Calu3 (cell line): ENCODE measurements around the gene ADNP. TPM values are rescaled to one million over a fixed set of nuclear protein-coding genes. Genes with fewer than 3 reads are reported as not detected.
"Not testable (repeated sequence)": the region's sequence is repeated elsewhere in the genome, so short reads cannot be mapped to it uniquely, and the experiment has no call there.

Experiments used
- BruUV-seq: library from RNA; stranded (reverse); fragments of 400-500 nt; replicated peaks from 2 replicates; lab custom pipeline; 2021; lab: Mats Ljungman, UMichigan
- CTCF ChIA-PET: fragments of 300-600 bp; sonication (Branson Sonifier 250); formaldehyde crosslinking; loops from one replicate; lab custom pipeline; 2022; ENCODE audit warnings: antibody characterized with exemption; lab: Charles Lee
- DNase-seq: peaks from one replicate; pipeline ENCODE4 v3.0.0; 2022
- H3K27ac Mint-ChIP-seq: one replicate; pipeline ENCODE4 v1.8.0; 2022; ENCODE audit warnings: mixed read lengths; ENCODE audit not compliant: unreplicated experiment
- H3K27me3 Mint-ChIP-seq: one replicate; pipeline ENCODE4 v1.8.0; 2022; ENCODE audit warnings: mixed read lengths; ENCODE audit not compliant: unreplicated experiment
- H3K36me3 Mint-ChIP-seq: one replicate; pipeline ENCODE4 v1.8.0; 2022; ENCODE audit warnings: mild to moderate bottlenecking, moderate library complexity, mixed read lengths; ENCODE audit not compliant: insufficient read depth, unreplicated experiment
- H3K4me1 Mint-ChIP-seq: one replicate; pipeline ENCODE4 v1.8.0; 2022; ENCODE audit warnings: mild to moderate bottlenecking, low read depth, mixed read lengths; ENCODE audit not compliant: unreplicated experiment
- H3K4me3 Mint-ChIP-seq: one replicate; pipeline ENCODE4 v1.8.0; 2022; ENCODE audit warnings: mild to moderate bottlenecking, low read depth, moderate library complexity, mixed read lengths; ENCODE audit not compliant: unreplicated experiment
- H3K9me3 Mint-ChIP-seq: one replicate; pipeline ENCODE4 v1.8.0; 2022; ENCODE audit warnings: low read depth, mixed read lengths; ENCODE audit not compliant: unreplicated experiment
- CTCF ChIP-seq: fragments of 200-600 bp; IDR thresholded peaks from one replicate; pipeline ENCODE4 v1.8.0; 2022; ENCODE audit warnings: antibody characterized with exemption; ENCODE audit not compliant: unreplicated experiment
- intact Hi-C: fragments of 100-400 bp; cut with micrococcal nuclease; formaldehyde crosslinking; loops from one replicate; pipeline ENCODE4 v1.10.0; 2022; ENCODE audit not compliant: unreplicated experiment
- total RNA-seq: library from RNA; stranded (reverse); gene quantifications from 2 replicates; pipeline ENCODE4 v1.2.3, GENCODE V29; 2022

ADNP gene
- total RNA-seq, 1 experiment from 2014 or later = 103 TPM

GRCh38 chr20:50885781-50886180 lies 45.5 kb downstream of the ADNP start:
- no TSS peak for BruUV-seq
- peaks cover 22% of the 10 kb centered on the region for H3K36me3 Mint-ChIP-seq
- H3K27ac Mint-ChIP-seq = no peak overlapping the region
- H3K27me3 Mint-ChIP-seq = no peaks in the 10 kb centered on the region
- H3K4me1 Mint-ChIP-seq = peaks cover 8% of the 10 kb centered on the region
- intact Hi-C loops = no loop called here
- CTCF ChIA-PET = interaction anchor here (0.9 kb wide), 1 partner anchor 10 kb away, joined by 3 read pairs; no protein-coding TSS in a partner anchor
- H3K9me3 Mint-ChIP-seq = no peaks in the 10 kb centered on the region
- no peak overlapping the region for H3K4me3 Mint-ChIP-seq
- no peak for DNase-seq
- no peak for TF ChIP-seq CTCF

- CTCF ChIA-PET = no interaction called here
- intact Hi-C loops = no loop called here
- H3K27ac Mint-ChIP-seq = no peak overlapping the region
Observed at GRCh38 chr20:50885068-50885467, 46.2 kb downstream of the ADNP start.

GRCh38 chr20:50883856-50884255 lies 47.4 kb downstream of the ADNP start:
- BruUV-seq = no TSS peak
- no peak for TF ChIP-seq CTCF
- no peak for DNase-seq
- peaks cover 19% of the 10 kb centered on the region for H3K36me3 Mint-ChIP-seq
- intact Hi-C loops = no loop called here
- no peak overlapping the region for H3K27ac Mint-ChIP-seq
- H3K4me3 Mint-ChIP-seq = no peak overlapping the region
- H3K4me1 Mint-ChIP-seq = no peaks in the 10 kb centered on the region
- no peaks in the 10 kb centered on the region for H3K27me3 Mint-ChIP-seq
- H3K9me3 Mint-ChIP-seq = no peaks in the 10 kb centered on the region
- CTCF ChIA-PET = no interaction called here

More at GRCh38 chr20:50885068-50885467, 46.2 kb downstream of the ADNP start:
- no TSS peak for BruUV-seq
- H3K27me3 Mint-ChIP-seq = no peaks in the 10 kb centered on the region
- peaks cover 19% of the 10 kb centered on the region for H3K36me3 Mint-ChIP-seq
- peaks cover under 1% of the 10 kb centered on the region for H3K4me1 Mint-ChIP-seq
- DNase-seq = no peak
- TF ChIP-seq CTCF = no peak
- no peak overlapping the region for H3K4me3 Mint-ChIP-seq
- no peaks in the 10 kb centered on the region for H3K9me3 Mint-ChIP-seq

- H3K27me3 Mint-ChIP-seq, H3K9me3 Mint-ChIP-seq, H3K27ac Mint-ChIP-seq, H3K4me1 Mint-ChIP-seq, intact Hi-C loops, BruUV-seq, H3K4me3 Mint-ChIP-seq, DNase-seq: not testable (repeated sequence)
- H3K36me3 Mint-ChIP-seq = peaks cover 14% of the 10 kb centered on the region
- CTCF ChIA-PET = interaction anchor here (0.6 kb wide), 1 partner anchor 547 kb away, joined by 3 read pairs; no protein-coding TSS in a partner anchor
Observed at GRCh38 chr20:50881759-50882424, 49.3 kb downstream of the ADNP start.
